ENCODE results near the gene RNASEH1.

RNASEH1 gene

GRCh38 chr2:3547915-3548314 is 10.2 kb downstream of the RNASEH1 start:
- DNase-seq, result no peak

- no peak for DNase-seq
These were observed 12.2 kb downstream of the RNASEH1 start for GRCh38 chr2:3545788-3546478.

- no peak for DNase-seq
These were observed 15.0 kb downstream of the RNASEH1 start for GRCh38 chr2:3543023-3543683.

GRCh38 chr2:3542107-3542506 is 16.0 kb downstream of the RNASEH1 start:
- no peak for DNase-seq

GRCh38 chr2:3539836-3540235 is 18.3 kb downstream of the RNASEH1 start:
- no peak for DNase-seq

- no peak for DNase-seq
These were observed 21.2 kb downstream of the RNASEH1 start for GRCh38 chr2:3536682-3537632.

- no peak for DNase-seq
These were observed 22.1 kb downstream of the RNASEH1 start for GRCh38 chr2:3535794-3536681.

GRCh38 chr2:3535467-3535793 is 22.7 kb downstream of the RNASEH1 start:
- DNase-seq, result no peak

GRCh38 chr2:3534251-3534814 is 23.8 kb downstream of the RNASEH1 start:
- DNase-seq, result no peak

- no peak for DNase-seq
These were observed 24.3 kb downstream of the RNASEH1 start for GRCh38 chr2:3533836-3534235.

GRCh38 chr2:3532941-3533340 is 25.2 kb downstream of the RNASEH1 start:
- no peak for DNase-seq

GRCh38 chr2:3529316-3530025 is 28.7 kb downstream of the RNASEH1 start:
- DNase-seq, result no peak

- no peak for DNase-seq
These were observed 30.0 kb downstream of the RNASEH1 start for GRCh38 chr2:3527886-3528785.

GRCh38 chr2:3526871-3527270 is 31.3 kb downstream of the RNASEH1 start:
- no peak for DNase-seq

GRCh38 chr2:3523551-3524041 is 34.5 kb downstream of the RNASEH1 start:
- no peak for DNase-seq

- no peak for DNase-seq
These were observed 35.1 kb downstream of the RNASEH1 start for GRCh38 chr2:3522961-3523421.

GRCh38 chr2:3520591-3520990 is 37.5 kb downstream of the RNASEH1 start:
- DNase-seq, result no peak

- DNase-seq, result peak; percentile 79
These were observed 38.6 kb downstream of the RNASEH1 start, which contains the start of gene ADI1 for GRCh38 chr2:3519255-3520205. ADI1 (minus strand) TSS chr2:3519531; CDS start chr2:3519487, 44 bp downstream.
